ENCODE results near the gene ADGRA1. TPM values are rescaled to one million over a fixed set of nuclear protein-coding genes. Genes with fewer than 3 reads are reported as not detected.

The ADGRA1 gene
- polyA plus RNA-seq, 1 donor, result 4.0 TPM

DNA sequence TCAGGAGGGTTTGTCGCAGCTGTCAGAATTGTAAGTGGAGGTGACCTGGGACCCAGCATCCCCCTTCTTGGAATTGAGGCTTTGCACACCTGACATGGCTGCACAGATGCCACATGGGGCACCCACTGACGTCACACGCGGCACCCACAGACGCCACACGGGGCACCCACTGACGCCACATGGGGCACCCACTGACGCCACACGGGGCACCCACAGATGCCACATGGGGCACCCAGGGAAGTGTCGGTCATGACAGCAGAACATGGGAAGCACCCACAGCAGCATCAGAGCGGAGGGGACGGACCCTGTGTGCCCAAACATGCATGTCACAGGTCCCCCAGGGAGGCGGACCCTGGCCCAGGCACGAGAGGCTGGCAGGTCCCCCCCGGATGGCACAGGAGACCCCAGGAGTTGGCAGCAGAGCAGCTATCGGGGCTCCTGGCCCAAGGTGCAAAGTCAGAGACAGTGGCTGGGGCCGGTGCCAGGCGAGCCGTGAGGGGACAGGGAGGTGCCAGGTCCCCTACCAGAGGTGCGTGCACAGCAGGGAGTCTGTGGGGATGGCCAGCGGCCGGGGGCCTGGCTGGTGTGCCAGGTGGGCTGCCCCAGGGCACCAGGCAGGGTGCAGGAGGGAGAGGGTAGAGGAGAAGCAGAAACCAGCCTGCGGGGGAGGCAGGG, 93.4 kb downstream of the ADGRA1 start:
- no peak for DNase-seq

Other genes starting within 250 kb of the ADGRA1 start
- gene CFAP46, start 145.4 kb upstream of the ADGRA1 start, polyA plus RNA-seq (ENCODE audit: insufficient read length), result 0.12 TPM
- 10.7 TPM for gene KNDC1, start 72.3 kb downstream of the ADGRA1 start, polyA plus RNA-seq (ENCODE audit: insufficient read length)
- gene UTF1, start 142.3 kb downstream of the ADGRA1 start, polyA plus RNA-seq (ENCODE audit: insufficient read length), result not detected
- 0.22 TPM for gene VENTX, start 149.9 kb downstream of the ADGRA1 start, polyA plus RNA-seq (ENCODE audit: insufficient read length)
- 3.3 TPM for gene ADAM8, start 188.9 kb downstream of the ADGRA1 start, polyA plus RNA-seq (ENCODE audit: insufficient read length)
- 50.3 TPM for gene TUBGCP2, start 220.9 kb downstream of the ADGRA1 start, polyA plus RNA-seq (ENCODE audit: insufficient read length)
- 40.7 TPM for gene ZNF511, start 221.0 kb downstream of the ADGRA1 start, polyA plus RNA-seq (ENCODE audit: insufficient read length)
- not detected for gene CALY, start 249.0 kb downstream of the ADGRA1 start, polyA plus RNA-seq (ENCODE audit: insufficient read length)

All from hindlimb muscle (tissue), 1 donor.